ENCODE results near the gene ACTR6.
"Not testable (repeated sequence)": the region's sequence is repeated elsewhere in the genome, so short reads cannot be mapped to it uniquely, and the experiment has no call there.

The ACTR6 gene

GRCh38 chr12:100184549-100185145, 16.0 kb upstream of the ACTR6 start:
- in situ Hi-C loops (cut with MboI; ENCODE audit: low sequenced_read_pairs) = no loop called here

- in situ Hi-C loops (cut with MboI; ENCODE audit: low sequenced_read_pairs) = no loop called here
Observed at GRCh38 chr12:100185361-100185894, 15.2 kb upstream of the ACTR6 start.

- in situ Hi-C loops (cut with MboI; ENCODE audit: low sequenced_read_pairs) = no loop called here
Observed at GRCh38 chr12:100186071-100186470, 14.5 kb upstream of the ACTR6 start.

GRCh38 chr12:100187068-100187467, 13.5 kb upstream of the ACTR6 start:
- in situ Hi-C loops (cut with MboI; ENCODE audit: low sequenced_read_pairs) = no loop called here

GRCh38 chr12:100187857-100188519, 12.6 kb upstream of the ACTR6 start:
- in situ Hi-C loops (cut with MboI; ENCODE audit: low sequenced_read_pairs) = no loop called here

- in situ Hi-C loops (cut with MboI; ENCODE audit: low sequenced_read_pairs) = not testable (repeated sequence)
Observed at GRCh38 chr12:100188888-100189635, 11.6 kb upstream of the ACTR6 start.

- in situ Hi-C loops (cut with MboI; ENCODE audit: low sequenced_read_pairs) = loop anchor here (10.0 kb wide), 1 partner anchor 265 kb away; no protein-coding TSS in a partner anchor
Observed at GRCh38 chr12:100189636-100190394, 10.8 kb upstream of the ACTR6 start.

GRCh38 chr12:100193085-100193484, 7.5 kb upstream of the ACTR6 start:
- in situ Hi-C loops (cut with MboI; ENCODE audit: low sequenced_read_pairs) = loop anchor here (10.0 kb wide), 1 partner anchor 268 kb away; no protein-coding TSS in a partner anchor

GRCh38 chr12:100197486-100197885, 3.1 kb upstream of the ACTR6 start:
- in situ Hi-C loops (cut with MboI; ENCODE audit: low sequenced_read_pairs) = loop anchor here (10.0 kb wide), 1 partner anchor 273 kb away; no protein-coding TSS in a partner anchor

- in situ Hi-C loops (cut with MboI; ENCODE audit: low sequenced_read_pairs) = loop anchor here (10.0 kb wide), 1 partner anchor 274 kb away; no protein-coding TSS in a partner anchor
Observed at GRCh38 chr12:100199023-100199346, 1.6 kb upstream of the ACTR6 start.

- in situ Hi-C loops (cut with MboI; ENCODE audit: low sequenced_read_pairs) = loop anchor here (10.0 kb wide), 1 partner anchor 275 kb away; no protein-coding TSS in a partner anchor
Observed at GRCh38 chr12:100199347-100200149, 1.1 kb upstream of the ACTR6 start.

- in situ Hi-C loops (cut with MboI; ENCODE audit: low sequenced_read_pairs) = no loop called here
Observed at GRCh38 chr12:100201604-100202423, 1.2 kb downstream of the ACTR6 start.

- in situ Hi-C loops (cut with MboI; ENCODE audit: low sequenced_read_pairs) = no loop called here
Observed at GRCh38 chr12:100207311-100207710, 6.7 kb downstream of the ACTR6 start.

- in situ Hi-C loops (cut with MboI; ENCODE audit: low sequenced_read_pairs) = no loop called here
Observed at GRCh38 chr12:100208834-100209233, 8.2 kb downstream of the ACTR6 start.

- in situ Hi-C loops (cut with MboI; ENCODE audit: low sequenced_read_pairs) = no loop called here
Observed at GRCh38 chr12:100211698-100212097, 11.1 kb downstream of the ACTR6 start.

GRCh38 chr12:100213016-100213891, 12.6 kb downstream of the ACTR6 start:
- in situ Hi-C loops (cut with MboI; ENCODE audit: low sequenced_read_pairs) = no loop called here

- in situ Hi-C loops (cut with MboI; ENCODE audit: low sequenced_read_pairs) = no loop called here
Observed at GRCh38 chr12:100214518-100214917, 13.9 kb downstream of the ACTR6 start.

GRCh38 chr12:100215209-100215608, 14.6 kb downstream of the ACTR6 start:
- in situ Hi-C loops (cut with MboI; ENCODE audit: low sequenced_read_pairs) = no loop called here
